NCI-H345 (cell line): Measurements from ENCODE around the gene IL25.
"Not testable (repeated sequence)": the region's sequence is repeated elsewhere in the genome, so short reads cannot be mapped to it uniquely, and the experiment has no call there.

ENCODE experiments used
- DNase-seq: peaks from one replicate; lab custom pipeline; 2025; lab: John Stamatoyannopoulos, UW

IL25 gene

GRCh38 chr14:23388996-23389395 is 16.4 kb downstream of the IL25 start:
- DNase-seq = no peak

GRCh38 chr14:23389396-23389795 is 16.8 kb downstream of the IL25 start:
- no peak for DNase-seq

GRCh38 chr14:23389871-23390270 is 17.3 kb downstream of the IL25 start:
- DNase-seq = not testable (repeated sequence)

GRCh38 chr14:23392613-23393012 is 20.0 kb downstream of the IL25 start:
- DNase-seq = no peak

- no peak for DNase-seq
Observed at GRCh38 chr14:23396126-23396525, 23.5 kb downstream of the IL25 start.

GRCh38 chr14:23396781-23397407 is 24.3 kb downstream of the IL25 start:
- DNase-seq = no peak

- DNase-seq = peak; percentile 54
Observed at GRCh38 chr14:23398348-23398747, 25.7 kb downstream of the IL25 start.

- DNase-seq = no peak
Observed at GRCh38 chr14:23399136-23399535, 26.5 kb downstream of the IL25 start.

GRCh38 chr14:23399591-23399990 is 27.0 kb downstream of the IL25 start:
- no peak for DNase-seq

GRCh38 chr14:23400496-23401149 is 28.0 kb downstream of the IL25 start:
- DNase-seq = not testable (repeated sequence)

- no peak for DNase-seq
Observed at GRCh38 chr14:23401291-23401690, 28.7 kb downstream of the IL25 start.

GRCh38 chr14:23402296-23403138 is 29.9 kb downstream of the IL25 start:
- no peak for DNase-seq

- no peak for DNase-seq
Observed at GRCh38 chr14:23403139-23403438, 30.5 kb downstream of the IL25 start.

- no peak for DNase-seq
Observed at GRCh38 chr14:23403908-23404307, 31.3 kb downstream of the IL25 start.

- DNase-seq = no peak
Observed at GRCh38 chr14:23404331-23404900, 31.8 kb downstream of the IL25 start.

GRCh38 chr14:23405096-23405495 is 32.5 kb downstream of the IL25 start:
- DNase-seq = no peak

GRCh38 chr14:23405516-23406025 is 33.0 kb downstream of the IL25 start:
- DNase-seq = no peak

GRCh38 chr14:23406244-23406643 is 33.6 kb downstream of the IL25 start:
- peak; percentile 10 for DNase-seq

GRCh38 chr14:23406725-23407355 is 34.2 kb downstream of the IL25 start:
- DNase-seq = no peak

GRCh38 chr14:23407516-23408306 is 35.1 kb downstream of the IL25 start, which contains the start of gene MYH6:
TSS of gene MYH6 (minus strand) at chr14:23408273. CDS start at chr14:23407223, 1,050 bp downstream.
- DNase-seq = no peak

- no peak for DNase-seq
Observed at GRCh38 chr14:23408307-23408630, 35.7 kb downstream of the IL25 start.
